ENCODE measurements around the gene ABLIM2. TPM values are rescaled to one million over a fixed set of nuclear protein-coding genes. Genes with fewer than 3 reads are reported as not detected.

Gene ABLIM2
- total RNA-seq, 1 experiment from 2014 or later = 1.0 TPM

GRCh38 chr4:8194306-8195242 is 36.0 kb upstream of the ABLIM2 start:
- H3K27me3 Mint-ChIP-seq (ENCODE audit: low read depth) = peaks cover 1% of the 10 kb centered on the region; the same call in 1 of the 2 replicates
- Histone ChIP-seq H2BK20ac (ENCODE audit: low read depth, low read length, poor library complexity, severe bottlenecking) (no peak overlapping the region), H3K14ac (ENCODE audit: insufficient read depth, low read length) (no peak overlapping the region; the same call in 1 of the 2 replicates), H2AFZ (ENCODE audit: low read length) (no peak overlapping the region), H2BK5ac (ENCODE audit: insufficient read length, low read length) (no peak overlapping the region), H3T11ph (ENCODE audit: low read length) (no peak overlapping the region), H3K79me2 (ENCODE audit: insufficient read depth, low read length) (no peaks in the 10 kb centered on the region), H3K27me3 (ENCODE audit: insufficient read depth, low read length) (no peaks in the 10 kb centered on the region), H2AK5ac (ENCODE audit: insufficient read length, low read length) (no peak overlapping the region), H3K23ac (ENCODE audit: insufficient read length, low read depth, low read length) (no peak overlapping the region), H3K27ac (ENCODE audit: insufficient read length, low read depth, low read length) (no peak overlapping the region), H3K18ac (ENCODE audit: insufficient read length, low read depth, low read length) (no peak overlapping the region), H2BK120ac (ENCODE audit: low read depth, low read length, poor library complexity, severe bottlenecking) (no peak overlapping the region), H3K4ac (ENCODE audit: low read depth, low read length) (no peak overlapping the region), H3K9ac (ENCODE audit: extremely low read depth, insufficient read length, low read length) (no peak overlapping the region), H2BK15ac (ENCODE audit: low read depth, low read length) (no peak overlapping the region), H3K4me2 (ENCODE audit: insufficient read depth, insufficient read length, low read length) (no peak overlapping the region), H3K56ac (ENCODE audit: insufficient read length, low read depth, low read length) (no peak overlapping the region), H4K8ac (replicated peaks; ENCODE audit: insufficient read length, low read depth, low read length) (no peak overlapping the region), H4K20me1 (ENCODE audit: control insufficient read depth, insufficient read depth, insufficient read length) (no peaks in the 10 kb centered on the region), H3K9me3 (ENCODE audit: control insufficient read depth, low read depth, low read length) (no peaks in the 10 kb centered on the region), H2BK12ac (ENCODE audit: insufficient read length, low read depth, low read length) (no peak overlapping the region), H4K91ac (ENCODE audit: insufficient read length, low read depth, low read length) (no peak overlapping the region), H3K4me1 (ENCODE audit: insufficient read depth, low read length) (no peaks in the 10 kb centered on the region), H4K5ac (ENCODE audit: insufficient read length, low read depth, low read length) (no peak overlapping the region), H3K23me2 (ENCODE audit: insufficient read length, low read depth, low read length, poor library complexity, severe bottlenecking) (no peaks in the 10 kb centered on the region), H3K79me1 (ENCODE audit: insufficient read depth, low read depth, low read length, poor library complexity, severe bottlenecking) (no peaks in the 10 kb centered on the region)
- H3K27ac Mint-ChIP-seq = peak overlapping the region in 1 of 3 experiments; percentile 59; a peak in 2 of 7 replicates
- no peaks in the 10 kb centered on the region for H3K9me3 Mint-ChIP-seq
- H3K4me3 Mint-ChIP-seq = no peak overlapping the region
- WGBS (ENCODE audit: extremely low coverage, insufficient read length, low lambda C conversion rate) = no CpG with 5 or more reads among the region's 19 CpGs
- TF ChIP-seq CTCF (conservative IDR thresholded peaks at IDR 0.05) = no peak
- peaks cover 8 to 12% of the 10 kb centered on the region in 2 experiments; a peak in 3 of 4 replicates for H3K4me1 Mint-ChIP-seq
- DNase-seq = no peak
- H3K36me3 Mint-ChIP-seq (ENCODE audit: insufficient read depth in 1 of 3, low read depth in 3 of 3) = no peaks in the 10 kb centered on the region
